Measurements from ENCODE around the gene GLIS2. TPM values are rescaled to one million over a fixed set of nuclear protein-coding genes. Genes with fewer than 3 reads are reported as not detected.

Gene GLIS2
- total RNA-seq, 1 donor from 2014 or later, result 62.8 TPM

DNA sequence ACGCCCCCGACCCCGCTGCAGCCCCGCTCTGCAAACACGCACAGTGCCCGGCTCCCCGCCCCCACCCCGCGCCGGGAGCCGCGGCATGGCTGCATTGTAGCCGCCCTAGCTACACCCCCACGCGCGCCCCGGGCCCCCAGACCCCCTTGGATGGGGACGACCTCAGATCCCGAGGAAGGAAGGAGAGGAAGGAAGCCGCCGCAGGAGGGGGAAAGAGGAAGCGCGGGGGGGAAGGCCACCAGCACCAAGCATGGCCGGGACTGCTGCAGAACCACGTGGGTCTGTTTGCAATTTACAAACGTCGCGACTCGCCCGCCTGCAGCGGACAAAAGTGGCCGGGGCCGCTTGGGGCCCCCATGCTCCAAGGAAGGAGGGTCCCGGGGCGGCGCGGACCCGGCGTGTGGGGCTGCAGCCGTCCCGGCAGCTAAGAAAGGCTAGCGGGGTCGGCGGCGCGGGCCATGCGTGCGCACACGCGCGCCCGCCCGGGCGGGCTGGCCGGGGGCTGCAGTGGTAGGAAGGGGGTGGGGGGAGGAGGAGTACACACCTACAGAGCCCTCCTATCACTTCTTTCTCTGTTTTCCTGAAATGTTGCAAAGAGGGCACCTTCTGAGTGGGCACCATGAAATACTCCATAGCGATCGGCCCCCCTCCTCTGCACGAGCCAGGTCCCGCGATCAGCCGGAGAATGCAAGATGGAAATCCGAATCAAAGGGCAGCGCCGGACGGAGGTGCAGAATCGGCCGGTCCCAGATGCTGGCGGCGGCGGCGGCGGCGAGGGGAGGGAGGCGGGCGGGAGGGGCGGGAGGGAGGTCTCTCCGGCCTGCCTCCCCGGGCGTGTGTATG lies 43.5 kb upstream of the GLIS2 start:
- TF ChIP-seq, protein P1, sequence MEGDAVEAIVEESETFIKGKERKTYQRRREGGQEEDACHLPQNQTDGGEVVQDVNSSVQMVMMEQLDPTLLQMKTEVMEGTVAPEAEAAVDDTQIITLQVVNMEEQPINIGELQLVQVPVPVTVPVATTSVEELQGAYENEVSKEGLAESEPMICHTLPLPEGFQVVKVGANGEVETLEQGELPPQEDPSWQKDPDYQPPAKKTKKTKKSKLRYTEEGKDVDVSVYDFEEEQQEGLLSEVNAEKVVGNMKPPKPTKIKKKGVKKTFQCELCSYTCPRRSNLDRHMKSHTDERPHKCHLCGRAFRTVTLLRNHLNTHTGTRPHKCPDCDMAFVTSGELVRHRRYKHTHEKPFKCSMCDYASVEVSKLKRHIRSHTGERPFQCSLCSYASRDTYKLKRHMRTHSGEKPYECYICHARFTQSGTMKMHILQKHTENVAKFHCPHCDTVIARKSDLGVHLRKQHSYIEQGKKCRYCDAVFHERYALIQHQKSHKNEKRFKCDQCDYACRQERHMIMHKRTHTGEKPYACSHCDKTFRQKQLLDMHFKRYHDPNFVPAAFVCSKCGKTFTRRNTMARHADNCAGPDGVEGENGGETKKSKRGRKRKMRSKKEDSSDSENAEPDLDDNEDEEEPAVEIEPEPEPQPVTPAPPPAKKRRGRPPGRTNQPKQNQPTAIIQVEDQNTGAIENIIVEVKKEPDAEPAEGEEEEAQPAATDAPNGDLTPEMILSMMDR (IDR thresholded peaks at IDR 0.05), result no peak
- Mint-ChIP-seq H3K36me3 (ENCODE audit: low read depth) (no peaks in the 10 kb centered on the region), H3K27me3 (ENCODE audit: low read depth) (no peaks in the 10 kb centered on the region), H3K27ac (ENCODE audit: unreplicated experiment) (peak overlapping the region; percentile 85), H3K9me3 (ENCODE audit: low read depth) (no peaks in the 10 kb centered on the region), H3K4me1 (ENCODE audit: low read depth) (peaks cover 7% of the 10 kb centered on the region), H3K4me3 (ENCODE audit: unreplicated experiment) (peak overlapping the region; percentile 77)
- DNase-seq (ENCODE audit: low spot score), result no peak

DNA sequence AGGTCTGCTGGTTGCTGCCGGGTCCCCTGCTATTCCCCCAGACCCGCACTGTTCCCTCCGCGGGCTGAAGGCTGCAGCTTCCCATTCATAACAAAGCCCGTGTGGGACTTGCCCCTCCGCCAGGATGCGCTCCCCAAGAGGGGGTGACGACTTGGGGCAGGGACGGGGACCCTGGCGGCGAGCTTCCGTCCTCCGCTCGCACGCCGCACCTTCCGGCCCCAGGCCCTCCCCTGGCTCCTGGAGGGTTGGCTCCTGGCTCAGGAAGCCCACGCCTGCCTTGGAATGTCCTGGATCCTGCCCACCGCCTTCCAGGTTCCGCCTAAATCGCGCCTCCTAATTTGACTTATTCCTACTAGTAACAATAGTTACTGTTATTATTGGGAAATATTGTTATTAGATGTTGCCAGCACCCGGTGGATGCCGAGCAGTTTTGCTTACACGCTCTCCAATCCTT lies 42.0 kb upstream of the GLIS2 start:
- peak overlapping the region; percentile 70 for H3K27ac Mint-ChIP-seq (ENCODE audit: unreplicated experiment)
- no peaks in the 10 kb centered on the region for H3K27me3 Mint-ChIP-seq (ENCODE audit: low read depth)
- peaks cover 7% of the 10 kb centered on the region for H3K4me1 Mint-ChIP-seq (ENCODE audit: low read depth)
- peak overlapping the region; percentile 77 for H3K4me3 Mint-ChIP-seq (ENCODE audit: unreplicated experiment)
- TF ChIP-seq, protein P1 (IDR thresholded peaks at IDR 0.05), result peak; percentile 77
- no peaks in the 10 kb centered on the region for H3K36me3 Mint-ChIP-seq (ENCODE audit: low read depth)
- H3K9me3 Mint-ChIP-seq (ENCODE audit: low read depth), result no peaks in the 10 kb centered on the region
- DNase-seq (ENCODE audit: low spot score), result no peak

DNA sequence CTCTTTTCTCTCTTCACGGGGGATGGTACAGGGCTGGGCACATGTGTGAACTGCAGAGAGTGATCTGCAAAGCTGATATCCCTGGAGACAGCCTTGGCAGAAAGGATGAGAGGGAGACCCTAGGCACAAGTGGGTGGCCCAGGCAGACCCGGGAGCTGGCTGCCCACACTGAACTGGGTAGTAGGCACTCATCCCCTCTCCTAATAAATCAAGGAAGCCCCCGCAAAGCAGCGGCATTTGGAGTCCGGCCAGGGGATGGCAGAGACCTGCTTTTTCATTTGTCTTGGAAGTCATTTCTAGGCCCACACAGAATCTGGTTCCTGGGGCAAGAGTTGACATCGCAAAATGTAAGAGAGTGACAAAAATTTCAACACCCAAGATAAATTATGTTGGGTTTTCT lies 40.0 kb upstream of the GLIS2 start:
- no peak overlapping the region for H3K4me3 Mint-ChIP-seq (ENCODE audit: unreplicated experiment)
- no peak overlapping the region for H3K27ac Mint-ChIP-seq (ENCODE audit: unreplicated experiment)
- H3K4me1 Mint-ChIP-seq (ENCODE audit: low read depth), result peaks cover 4% of the 10 kb centered on the region
- TF ChIP-seq, protein P1 (IDR thresholded peaks at IDR 0.05), result no peak
- no peak for DNase-seq (ENCODE audit: low spot score)
- H3K36me3 Mint-ChIP-seq (ENCODE audit: low read depth), result peaks cover 2% of the 10 kb centered on the region
- no peaks in the 10 kb centered on the region for H3K27me3 Mint-ChIP-seq (ENCODE audit: low read depth)
- H3K9me3 Mint-ChIP-seq (ENCODE audit: low read depth), result peaks cover 3% of the 10 kb centered on the region

DNA sequence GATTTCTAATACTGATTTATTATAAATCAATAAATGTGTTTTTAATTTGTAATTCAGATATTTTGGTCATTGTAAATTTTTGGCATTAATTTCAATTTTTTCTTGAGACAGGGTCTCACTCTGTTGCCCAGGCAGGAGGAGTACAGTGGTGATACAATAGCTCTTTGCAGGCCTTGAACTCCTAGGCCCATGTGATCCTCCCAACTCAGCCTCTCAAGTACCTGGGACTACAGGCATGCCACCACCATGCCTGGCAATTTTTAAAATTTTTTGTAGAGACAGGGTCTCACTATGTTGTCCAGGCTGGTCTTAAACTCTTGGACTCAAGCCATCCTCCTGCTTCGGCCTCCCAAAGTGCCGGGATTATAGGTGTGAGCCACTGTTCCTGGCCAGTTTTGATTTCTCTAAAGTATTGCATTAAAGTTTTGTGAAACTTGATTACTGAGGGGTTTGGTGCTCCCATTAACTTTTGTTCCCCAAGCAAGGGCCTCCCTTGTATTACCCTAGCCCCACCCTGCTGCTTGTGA lies 37.8 kb upstream of the GLIS2 start:
- no peak overlapping the region for H3K27ac Mint-ChIP-seq (ENCODE audit: unreplicated experiment)
- H3K4me3 Mint-ChIP-seq (ENCODE audit: unreplicated experiment), result no peak overlapping the region
- peaks cover 3% of the 10 kb centered on the region for H3K4me1 Mint-ChIP-seq (ENCODE audit: low read depth)
- no peaks in the 10 kb centered on the region for H3K27me3 Mint-ChIP-seq (ENCODE audit: low read depth)
- TF ChIP-seq, protein P1 (IDR thresholded peaks at IDR 0.05), result no peak
- no peak for DNase-seq (ENCODE audit: low spot score)
- peaks cover 6% of the 10 kb centered on the region for H3K9me3 Mint-ChIP-seq (ENCODE audit: low read depth)
- H3K36me3 Mint-ChIP-seq (ENCODE audit: low read depth), result peaks cover 2% of the 10 kb centered on the region

DNA sequence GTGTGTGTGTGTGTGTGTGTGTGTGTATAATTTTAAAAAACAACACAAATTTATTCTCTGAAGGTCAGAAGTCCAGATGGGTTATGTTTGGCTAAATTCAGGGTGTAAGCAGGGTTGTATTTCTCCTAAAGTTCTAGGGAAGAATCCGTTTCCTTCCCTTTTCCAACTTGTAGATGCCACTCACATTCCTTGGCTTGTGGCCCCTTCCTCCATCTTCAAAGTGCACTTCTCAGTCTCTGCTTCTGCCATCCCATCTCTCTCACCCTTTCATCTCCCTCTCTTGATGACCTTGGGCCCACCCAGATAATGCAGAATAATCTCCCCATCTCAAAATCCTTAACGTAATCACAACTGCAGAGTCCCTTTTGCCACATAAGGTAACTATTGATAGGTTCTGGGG lies 35.2 kb upstream of the GLIS2 start:
- TF ChIP-seq, protein P1 (IDR thresholded peaks at IDR 0.05), result no peak
- peaks cover 4% of the 10 kb centered on the region for H3K36me3 Mint-ChIP-seq (ENCODE audit: low read depth)
- no peak overlapping the region for H3K4me3 Mint-ChIP-seq (ENCODE audit: unreplicated experiment)
- DNase-seq (ENCODE audit: low spot score), result no peak
- peaks cover 3% of the 10 kb centered on the region for H3K4me1 Mint-ChIP-seq (ENCODE audit: low read depth)
- H3K27me3 Mint-ChIP-seq (ENCODE audit: low read depth), result no peaks in the 10 kb centered on the region
- no peak overlapping the region for H3K27ac Mint-ChIP-seq (ENCODE audit: unreplicated experiment)
- H3K9me3 Mint-ChIP-seq (ENCODE audit: low read depth), result peaks cover 6% of the 10 kb centered on the region
